Measurements from ENCODE around the gene KLHL30.

Gene KLHL30

DNA sequence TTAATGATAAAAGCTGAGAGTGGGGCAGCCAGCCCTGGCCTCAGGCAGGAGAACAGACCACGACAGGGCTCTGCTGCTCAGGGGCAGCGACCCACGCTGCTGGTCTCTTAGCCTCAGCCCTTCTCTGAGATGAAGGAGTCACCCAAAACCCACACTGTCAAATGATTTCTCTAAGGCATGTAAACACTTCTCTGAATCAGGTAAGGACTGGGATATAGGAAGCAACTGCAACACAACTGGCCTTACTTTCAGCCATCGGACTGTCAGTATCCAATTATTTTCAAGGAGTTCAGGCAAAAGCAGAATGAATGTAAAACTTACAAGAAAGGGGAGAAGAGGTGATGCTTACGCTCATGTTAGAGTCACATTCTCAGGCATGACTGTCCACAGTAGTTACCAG lies 42.1 kb downstream of the KLHL30 start:
- H3K4me2 ChIP-seq (ENCODE audit: low read length) = no peak overlapping the region
- H2AFZ ChIP-seq (ENCODE audit: low read length) = no peak overlapping the region
- no peaks in the 10 kb centered on the region for H4K20me1 ChIP-seq (ENCODE audit: insufficient read depth, low read length)
- TF ChIP-seq, protein P1, sequence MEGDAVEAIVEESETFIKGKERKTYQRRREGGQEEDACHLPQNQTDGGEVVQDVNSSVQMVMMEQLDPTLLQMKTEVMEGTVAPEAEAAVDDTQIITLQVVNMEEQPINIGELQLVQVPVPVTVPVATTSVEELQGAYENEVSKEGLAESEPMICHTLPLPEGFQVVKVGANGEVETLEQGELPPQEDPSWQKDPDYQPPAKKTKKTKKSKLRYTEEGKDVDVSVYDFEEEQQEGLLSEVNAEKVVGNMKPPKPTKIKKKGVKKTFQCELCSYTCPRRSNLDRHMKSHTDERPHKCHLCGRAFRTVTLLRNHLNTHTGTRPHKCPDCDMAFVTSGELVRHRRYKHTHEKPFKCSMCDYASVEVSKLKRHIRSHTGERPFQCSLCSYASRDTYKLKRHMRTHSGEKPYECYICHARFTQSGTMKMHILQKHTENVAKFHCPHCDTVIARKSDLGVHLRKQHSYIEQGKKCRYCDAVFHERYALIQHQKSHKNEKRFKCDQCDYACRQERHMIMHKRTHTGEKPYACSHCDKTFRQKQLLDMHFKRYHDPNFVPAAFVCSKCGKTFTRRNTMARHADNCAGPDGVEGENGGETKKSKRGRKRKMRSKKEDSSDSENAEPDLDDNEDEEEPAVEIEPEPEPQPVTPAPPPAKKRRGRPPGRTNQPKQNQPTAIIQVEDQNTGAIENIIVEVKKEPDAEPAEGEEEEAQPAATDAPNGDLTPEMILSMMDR (IDR thresholded peaks at IDR 0.05; ENCODE audit: low read length) = no peak
- TF ChIP-seq EZH2 (IDR thresholded peaks at IDR 0.05; ENCODE audit: borderline replicate concordance, low read length) = no peak
- H3K27ac ChIP-seq (ENCODE audit: low read depth, low read length, poor library complexity, severe bottlenecking) = no peak overlapping the region
- H3K4me3 ChIP-seq (ENCODE audit: low read depth, low read length, poor library complexity, severe bottlenecking) = no peak overlapping the region
- no peak overlapping the region for H3K9ac ChIP-seq (ENCODE audit: low read length)
- no peaks in the 10 kb centered on the region for H3K79me2 ChIP-seq (ENCODE audit: insufficient read depth, low read length)
- H3K27me3 ChIP-seq (ENCODE audit: insufficient read depth, low read length) = no peaks in the 10 kb centered on the region
- H3K4me1 ChIP-seq (ENCODE audit: insufficient read depth, low read length, severe bottlenecking) = no peaks in the 10 kb centered on the region
- H3K9me3 ChIP-seq (ENCODE audit: low read length) = no peaks in the 10 kb centered on the region
- H3K9me2 ChIP-seq (ENCODE audit: low read depth, low read length) = no peaks in the 10 kb centered on the region
- no peaks in the 10 kb centered on the region for H3F3A ChIP-seq (ENCODE audit: insufficient read depth, low read length)
- H3K36me3 ChIP-seq (ENCODE audit: insufficient read depth, low read length) = peaks cover 96% of the 10 kb centered on the region

GRCh38 chr2:238182362-238182761 lies 43.9 kb downstream of the KLHL30 start:
- no peak for TF ChIP-seq EZH2 (IDR thresholded peaks at IDR 0.05; ENCODE audit: borderline replicate concordance, low read length)
- TF ChIP-seq, protein P1 (IDR thresholded peaks at IDR 0.05; ENCODE audit: low read length) = no peak

DNA sequence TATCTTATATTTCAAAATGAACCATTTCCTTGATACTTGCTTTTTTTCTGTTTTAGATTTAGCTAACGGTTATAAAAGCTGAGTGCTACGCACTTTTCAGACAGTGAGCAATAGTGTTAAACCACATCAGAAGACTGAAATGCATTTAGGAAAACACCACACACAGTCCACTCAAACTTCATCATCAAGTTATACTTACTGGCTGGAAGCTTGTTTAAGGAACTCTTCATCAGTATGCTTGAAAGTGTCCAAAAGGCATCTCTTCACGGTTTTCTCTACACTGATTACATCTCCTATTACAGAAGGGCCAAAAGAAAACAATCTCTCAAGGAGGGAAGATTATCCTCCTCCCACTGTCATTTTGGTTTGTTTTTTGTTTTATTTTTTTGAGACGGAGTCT lies 45.4 kb downstream of the KLHL30 start:
- TF ChIP-seq, protein P1 (IDR thresholded peaks at IDR 0.05; ENCODE audit: low read length) = no peak
- no peak for TF ChIP-seq EZH2 (IDR thresholded peaks at IDR 0.05; ENCODE audit: borderline replicate concordance, low read length)
- Histone ChIP-seq H3K9me2 (ENCODE audit: low read depth, low read length) (no peaks in the 10 kb centered on the region), H3K4me1 (ENCODE audit: insufficient read depth, low read length, severe bottlenecking) (no peaks in the 10 kb centered on the region), H3K36me3 (ENCODE audit: insufficient read depth, low read length) (peaks cover 100% of the 10 kb centered on the region), H3K27ac (ENCODE audit: low read depth, low read length, poor library complexity, severe bottlenecking) (no peak overlapping the region), H3K27me3 (ENCODE audit: insufficient read depth, low read length) (no peaks in the 10 kb centered on the region), H3K9ac (ENCODE audit: low read length) (no peak overlapping the region), H3K79me2 (ENCODE audit: insufficient read depth, low read length) (no peaks in the 10 kb centered on the region), H3K4me2 (ENCODE audit: low read length) (no peak overlapping the region), H2AFZ (ENCODE audit: low read length) (no peak overlapping the region), H3K9me3 (ENCODE audit: low read length) (no peaks in the 10 kb centered on the region), H4K20me1 (ENCODE audit: insufficient read depth, low read length) (no peaks in the 10 kb centered on the region), H3K4me3 (ENCODE audit: low read depth, low read length, poor library complexity, severe bottlenecking) (no peak overlapping the region), H3F3A (ENCODE audit: insufficient read depth, low read length) (no peaks in the 10 kb centered on the region)

More at GRCh38 chr2:238182362-238182761, 43.9 kb downstream of the KLHL30 start:
- H3K27ac ChIP-seq (ENCODE audit: low read depth, low read length, poor library complexity, severe bottlenecking) = no peak overlapping the region
- no peaks in the 10 kb centered on the region for H3F3A ChIP-seq (ENCODE audit: insufficient read depth, low read length)
- H2AFZ ChIP-seq (ENCODE audit: low read length) = no peak overlapping the region
- H3K9me3 ChIP-seq (ENCODE audit: low read length) = no peaks in the 10 kb centered on the region
- H3K4me2 ChIP-seq (ENCODE audit: low read length) = no peak overlapping the region
- no peaks in the 10 kb centered on the region for H4K20me1 ChIP-seq (ENCODE audit: insufficient read depth, low read length)
- no peaks in the 10 kb centered on the region for H3K4me1 ChIP-seq (ENCODE audit: insufficient read depth, low read length, severe bottlenecking)
- H3K9ac ChIP-seq (ENCODE audit: low read length) = no peak overlapping the region
- no peaks in the 10 kb centered on the region for H3K79me2 ChIP-seq (ENCODE audit: insufficient read depth, low read length)
- H3K4me3 ChIP-seq (ENCODE audit: low read depth, low read length, poor library complexity, severe bottlenecking) = no peak overlapping the region
- H3K36me3 ChIP-seq (ENCODE audit: insufficient read depth, low read length) = peaks cover 100% of the 10 kb centered on the region
- no peaks in the 10 kb centered on the region for H3K27me3 ChIP-seq (ENCODE audit: insufficient read depth, low read length)
- H3K9me2 ChIP-seq (ENCODE audit: low read depth, low read length) = no peaks in the 10 kb centered on the region

Data from OCI-LY1 (cell line).